NCI-H748 (cell line): Measurements from ENCODE around the gene SDR42E2.
A peak's percentile ranks its signal among the peaks of the same experiment; 100 is the strongest.
"Not testable (repeated sequence)": the region's sequence is repeated elsewhere in the genome, so short reads cannot be mapped to it uniquely, and the experiment has no call there.

Experiments used
- DNase-seq: peaks from one replicate; lab custom pipeline; 2025; ENCODE audit not compliant: unreplicated experiment; lab: John Stamatoyannopoulos, UW

SDR42E2 gene

DNA sequence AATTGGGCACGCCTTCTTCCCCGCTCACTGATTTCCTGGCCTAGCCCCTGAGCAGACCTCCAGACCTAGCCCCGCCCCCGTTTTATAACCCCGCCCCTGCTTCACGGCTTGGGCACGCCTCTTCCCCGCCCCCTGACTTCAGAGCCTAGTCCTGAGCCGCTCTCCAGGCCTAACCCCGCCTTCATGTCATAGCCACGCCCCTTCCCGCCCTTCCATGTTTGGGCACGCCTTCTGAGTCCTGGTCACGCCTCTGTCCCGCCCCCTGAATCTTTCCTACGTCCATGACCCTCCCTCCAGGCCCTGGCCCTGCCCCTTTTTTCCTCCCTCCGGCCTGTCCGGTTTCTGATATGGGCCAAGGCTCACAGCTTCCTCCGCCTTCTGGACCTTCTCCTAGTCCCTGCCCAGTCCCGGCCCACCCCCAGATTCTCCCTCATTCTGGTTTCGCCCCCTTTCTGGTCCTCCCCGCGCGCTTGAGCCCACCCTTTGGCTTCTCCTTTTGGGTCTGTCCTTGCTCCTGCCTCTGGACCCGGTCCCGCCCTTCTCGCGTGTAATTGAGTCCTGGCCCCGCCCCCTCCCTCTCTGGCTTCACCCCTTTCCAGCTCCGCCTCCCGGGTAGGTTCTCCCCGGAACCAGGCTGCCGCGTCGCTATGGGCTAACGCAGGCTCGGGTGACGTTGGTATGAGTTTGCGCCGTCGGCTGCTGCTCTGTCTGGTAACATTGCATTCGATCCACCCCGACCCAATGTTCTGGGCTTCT lies 28.6 kb downstream of the SDR42E2 start:
- DNase-seq, result peak; percentile 95

DNA sequence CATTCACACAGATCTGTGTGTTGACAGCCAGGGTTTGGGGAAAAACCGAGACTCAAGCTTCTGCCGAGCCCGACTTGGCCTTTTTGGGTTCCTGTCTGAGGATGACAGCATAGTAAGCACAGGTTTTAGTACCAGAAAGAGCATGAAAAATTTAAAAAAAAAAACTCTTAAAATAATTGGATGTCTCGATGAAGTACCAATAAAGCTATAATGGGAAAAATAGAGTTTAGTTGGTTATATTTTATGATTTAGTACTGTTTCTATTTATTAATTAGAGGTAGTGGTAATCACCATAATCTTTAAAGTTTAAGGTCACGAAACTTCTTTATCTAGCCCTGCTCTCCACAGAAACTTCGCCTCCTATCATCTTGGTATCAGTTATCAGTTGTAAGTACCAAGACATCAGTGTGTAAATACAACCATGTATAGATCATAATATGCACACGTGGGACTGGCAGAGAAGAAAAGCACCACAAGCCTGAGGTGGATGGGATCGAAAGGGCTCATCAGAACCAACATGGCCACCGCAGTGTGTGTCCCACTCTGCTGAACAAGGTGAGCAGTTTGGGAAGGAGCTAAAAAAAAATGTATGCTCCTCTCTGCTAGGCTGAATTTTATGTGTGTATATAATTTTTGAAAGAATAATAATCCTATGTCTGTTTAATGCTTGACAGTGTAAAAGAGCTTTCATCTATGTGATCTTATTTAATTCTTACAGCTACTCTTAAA lies 29.4 kb downstream of the SDR42E2 start:
- peak; percentile 42 for DNase-seq

DNA sequence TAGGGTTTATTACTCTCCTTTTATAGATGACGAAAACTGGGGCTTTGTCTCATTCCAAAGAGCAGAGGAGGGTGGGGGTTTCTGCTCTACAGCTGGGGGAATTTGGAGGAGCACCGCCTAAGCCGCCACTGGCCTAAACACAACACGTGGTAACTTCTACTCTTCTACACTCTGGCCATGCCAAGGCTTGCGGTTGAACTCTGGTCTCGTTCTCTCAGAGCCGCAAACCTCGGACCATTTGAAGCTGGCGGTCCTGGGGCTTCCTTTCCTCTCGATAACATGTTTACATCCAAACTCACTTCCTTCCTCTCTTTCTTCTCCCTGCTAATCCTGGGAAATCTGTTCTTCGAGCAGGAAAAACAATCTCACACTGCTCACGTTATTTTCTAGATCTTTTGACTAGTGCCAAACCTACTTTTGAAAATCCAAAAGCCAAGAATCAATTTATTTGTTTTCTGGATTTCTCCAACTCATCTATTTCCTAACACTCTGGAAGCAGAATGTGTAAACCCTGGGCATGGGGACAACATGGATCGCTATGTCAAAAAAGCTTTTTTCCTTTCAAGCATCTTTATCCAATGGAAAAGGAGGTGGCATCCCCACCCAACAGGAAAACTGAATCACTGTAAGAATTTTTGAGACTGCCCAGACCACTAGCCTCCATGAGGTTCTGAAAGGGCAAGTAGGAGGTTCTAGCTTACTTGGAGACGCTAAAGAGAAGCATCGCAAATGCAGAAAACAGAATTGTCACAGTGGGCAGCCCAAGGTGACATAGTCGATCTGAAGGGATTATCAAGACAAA lies 30.2 kb downstream of the SDR42E2 start:
- DNase-seq, result peak; percentile 66

DNA sequence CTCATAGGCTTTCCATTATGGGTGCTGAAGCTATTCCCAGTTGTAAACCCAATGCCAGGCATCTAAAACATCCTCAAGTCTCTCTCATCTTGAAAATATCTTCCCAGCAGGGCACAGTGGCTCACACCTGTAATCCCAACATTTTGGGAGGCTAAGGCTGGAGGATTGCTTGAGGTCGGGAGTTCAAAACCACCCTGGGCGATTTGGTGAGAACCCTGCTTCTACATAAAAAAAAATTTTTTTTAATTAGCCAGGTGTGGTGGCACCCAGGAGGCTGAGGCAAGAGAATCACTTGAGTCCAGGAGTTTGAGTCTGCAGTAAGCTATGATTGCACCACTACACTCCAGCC lies 30.7 kb downstream of the SDR42E2 start:
- DNase-seq, result no peak

DNA sequence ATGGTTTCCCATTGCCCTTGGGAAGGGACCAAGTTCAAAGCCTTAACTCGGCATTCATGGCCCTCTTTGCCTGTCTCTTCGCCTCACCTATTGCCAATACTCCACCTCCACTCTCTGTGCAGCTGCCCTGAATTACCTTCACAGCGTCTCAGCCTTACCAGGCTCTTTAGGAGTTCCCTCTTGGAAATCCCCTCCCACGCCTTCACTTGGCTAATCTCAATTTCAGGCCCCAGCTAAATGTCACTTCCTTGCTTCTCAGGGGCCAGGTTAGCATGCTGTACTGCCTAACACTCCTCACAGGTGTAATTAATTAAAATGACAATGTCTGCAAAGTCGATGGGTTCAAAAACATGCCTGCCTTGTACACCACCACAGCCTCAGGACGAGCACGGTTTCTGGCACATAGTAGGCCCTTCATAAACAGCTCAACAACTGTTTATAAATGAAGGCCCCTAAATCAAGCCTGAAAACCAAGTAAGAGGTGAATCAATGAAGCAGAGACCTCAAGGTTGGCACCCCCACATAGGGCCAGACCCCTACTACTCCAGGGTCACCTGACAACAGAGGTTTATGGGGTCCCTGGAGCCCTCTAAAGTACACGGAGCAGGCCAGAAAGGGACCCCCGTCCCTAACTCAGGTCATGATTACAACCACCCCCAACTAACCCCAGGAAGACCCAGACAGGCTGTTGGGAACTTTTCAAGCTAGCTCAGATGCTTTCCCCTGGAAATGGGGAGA lies 32.6 kb downstream of the SDR42E2 start:
- DNase-seq, result no peak

DNA sequence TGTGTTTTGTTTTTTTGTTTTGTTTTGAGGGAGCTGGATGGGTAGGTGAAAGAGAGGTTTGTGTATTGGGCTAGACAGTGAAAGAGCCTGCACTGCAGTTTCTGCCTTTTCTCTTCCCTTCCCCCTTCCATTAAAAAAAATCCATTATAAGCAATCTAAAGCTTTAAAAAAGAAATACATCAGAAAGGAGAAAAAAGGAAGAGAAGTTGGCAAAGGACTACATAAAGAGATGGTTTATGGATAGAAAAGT lies 33.1 kb downstream of the SDR42E2 start:
- DNase-seq, result no peak

DNA sequence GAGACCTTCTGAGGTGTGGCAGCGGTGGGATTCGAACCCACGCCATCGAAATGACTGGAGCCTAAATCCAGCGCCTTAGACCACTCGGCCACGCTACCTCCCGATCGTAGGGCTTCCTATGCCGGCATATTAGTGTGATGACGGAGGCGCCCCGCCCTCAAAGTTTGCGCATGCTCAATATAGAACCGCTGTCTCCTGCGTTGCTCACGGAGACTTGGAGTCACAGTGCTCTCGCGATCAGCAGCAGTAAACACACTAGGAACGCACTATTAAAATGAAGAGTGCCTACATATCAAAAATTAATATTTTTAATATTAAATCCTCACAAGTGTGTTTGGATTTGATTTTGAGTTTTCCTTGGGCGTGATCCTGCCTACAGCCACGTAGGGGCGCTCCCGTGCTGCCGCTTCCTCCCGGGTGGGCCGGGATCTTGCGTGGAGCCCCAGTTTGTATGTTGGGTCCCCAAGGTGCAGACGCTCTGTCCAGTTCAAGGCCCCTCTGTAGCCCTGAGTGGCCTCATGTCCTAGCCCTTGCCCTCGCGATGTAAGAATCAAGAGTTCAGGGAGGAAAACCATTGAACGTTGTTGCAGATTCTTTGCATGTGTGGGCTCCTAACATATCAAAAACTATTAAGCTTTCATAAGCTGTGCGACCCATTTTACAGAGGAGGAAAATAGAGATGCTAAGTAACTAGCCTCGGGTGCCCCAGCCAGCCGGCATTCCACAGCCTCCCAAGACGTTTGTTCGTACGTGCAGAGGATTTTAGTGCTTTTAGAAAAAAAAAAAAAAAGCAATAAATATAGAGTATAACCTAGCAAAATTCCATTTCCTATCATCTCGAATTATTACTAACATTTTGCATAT lies 33.6 kb downstream of the SDR42E2 start:
- DNase-seq, result peak; percentile 74

DNA sequence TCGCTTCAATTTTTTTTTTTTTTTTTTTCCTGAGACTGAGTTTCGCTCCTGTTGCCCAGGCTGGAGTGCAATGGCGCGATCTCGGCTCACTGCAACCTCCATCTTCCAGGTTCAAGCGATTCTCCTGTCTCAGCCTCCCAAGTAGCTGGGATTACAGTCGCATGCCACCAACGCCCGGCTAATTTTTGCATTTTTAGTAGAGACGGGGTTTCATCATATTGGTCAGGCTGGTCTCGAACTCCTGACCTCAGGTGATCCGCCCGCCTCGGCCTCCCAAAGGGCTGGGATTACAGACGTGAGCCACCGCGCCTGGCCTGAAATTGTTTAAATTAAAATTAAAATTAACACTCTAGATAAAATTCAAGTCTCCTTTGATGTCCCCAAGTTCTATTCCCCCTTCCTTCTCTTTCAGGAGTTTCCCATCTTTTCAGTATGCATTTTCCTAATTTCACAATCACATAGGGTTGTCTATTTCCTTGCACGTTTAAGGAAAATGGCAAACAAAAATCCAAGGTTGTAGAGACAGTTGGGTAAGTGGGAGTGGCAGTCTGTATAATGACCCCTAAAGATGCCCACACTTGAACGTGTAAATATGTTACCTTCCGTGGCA lies 34.4 kb downstream of the SDR42E2 start:
- DNase-seq, result not testable (repeated sequence)

DNA sequence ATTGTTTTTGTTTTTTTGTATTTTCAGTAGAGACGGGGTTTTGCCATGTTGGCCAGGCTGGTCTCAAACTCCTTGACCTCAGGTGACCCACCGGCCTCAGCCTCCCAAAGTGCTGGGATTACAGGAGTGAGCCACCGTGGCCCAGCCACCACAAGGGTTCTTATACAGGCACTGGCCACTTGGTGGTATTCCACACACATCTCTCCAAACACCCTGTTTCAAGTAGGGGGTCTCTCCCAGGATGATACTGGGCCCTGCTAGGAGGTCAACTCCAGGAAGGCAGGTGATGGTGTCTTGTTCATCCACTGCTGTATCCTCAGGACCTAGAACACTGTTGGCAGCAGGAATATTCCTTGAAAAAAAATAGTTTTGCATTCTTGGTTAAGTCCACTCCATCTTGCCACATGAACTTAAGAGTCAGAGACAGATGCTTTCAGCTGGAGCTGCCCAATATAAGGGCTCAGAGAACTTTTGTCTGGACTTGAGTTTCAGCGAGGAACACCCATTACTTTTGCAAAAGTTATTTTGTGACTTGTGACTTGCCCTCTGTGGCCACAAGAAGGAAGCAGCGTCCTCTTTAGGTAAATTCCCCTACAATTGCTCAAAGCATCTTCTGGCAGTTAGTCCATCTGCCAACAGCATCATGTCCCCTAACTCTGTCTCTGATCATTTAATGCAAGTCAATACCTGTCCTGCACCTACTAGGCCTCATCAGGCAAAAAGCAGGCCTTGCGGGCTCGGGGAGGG lies 36.4 kb downstream of the SDR42E2 start:
- no peak for DNase-seq

DNA sequence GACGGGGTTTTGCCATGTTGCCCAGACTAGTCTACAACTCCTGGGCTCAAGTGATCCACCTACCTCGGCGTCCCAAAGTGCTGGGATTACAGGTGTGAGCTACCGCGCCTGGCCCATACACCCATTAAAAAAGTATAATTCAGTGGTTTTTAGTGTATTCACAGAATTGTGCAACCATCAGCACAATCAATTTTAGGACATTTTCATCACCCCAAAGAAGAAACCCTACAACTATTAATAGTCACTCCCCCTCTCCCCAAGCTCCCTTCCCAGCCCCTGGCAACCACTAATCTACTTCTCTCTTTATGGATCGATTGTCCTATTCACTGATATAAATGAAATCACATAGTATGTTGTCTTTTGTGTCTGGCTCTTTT lies 39.9 kb downstream of the SDR42E2 start:
- no peak for DNase-seq

DNA sequence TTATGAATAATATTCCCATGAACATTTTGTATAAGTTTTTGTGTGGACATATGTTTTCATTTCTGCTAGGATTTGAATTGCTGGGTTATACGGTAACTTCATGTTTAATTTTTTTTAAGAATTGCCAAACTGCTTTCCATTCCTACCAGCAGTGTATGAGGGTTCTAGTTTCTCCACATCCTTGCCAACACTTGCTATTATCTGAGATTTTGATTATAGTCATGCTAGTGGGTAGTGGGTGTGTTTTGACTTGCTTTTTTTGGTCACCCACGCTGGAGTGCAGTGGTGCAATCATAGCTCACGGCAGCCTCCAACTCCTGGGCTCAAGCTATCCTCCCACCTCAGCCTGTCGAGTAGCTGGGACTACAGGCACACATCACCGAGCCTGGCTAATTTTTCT lies 40.8 kb downstream of the SDR42E2 start:
- no peak for DNase-seq

DNA sequence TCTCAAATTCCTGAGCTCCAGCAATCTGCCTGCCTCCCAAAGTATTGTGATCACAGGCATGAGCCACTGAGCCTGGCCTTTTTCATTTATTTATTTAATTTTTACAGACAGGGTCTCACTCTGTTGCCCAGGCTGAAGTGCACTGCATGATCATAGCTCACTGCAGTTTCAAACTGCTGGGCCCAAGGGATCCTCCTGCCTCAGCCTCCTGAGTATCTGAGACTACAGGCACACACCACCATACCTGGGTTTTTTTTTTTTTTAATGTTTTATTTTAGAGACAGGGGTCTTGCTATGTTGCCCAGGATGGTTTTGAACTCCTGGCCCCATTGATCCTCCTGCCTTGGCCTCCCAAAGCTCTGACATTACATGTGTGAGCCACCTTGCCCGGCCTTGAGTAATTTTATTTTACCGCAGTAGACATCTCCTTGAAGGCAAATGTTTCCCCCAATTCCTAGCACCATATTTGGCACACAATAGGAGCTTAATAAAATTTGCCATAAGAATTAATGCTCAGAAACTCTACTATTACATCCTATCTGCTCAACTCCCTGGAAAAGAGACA lies 41.9 kb downstream of the SDR42E2 start:
- no peak for DNase-seq

DNA sequence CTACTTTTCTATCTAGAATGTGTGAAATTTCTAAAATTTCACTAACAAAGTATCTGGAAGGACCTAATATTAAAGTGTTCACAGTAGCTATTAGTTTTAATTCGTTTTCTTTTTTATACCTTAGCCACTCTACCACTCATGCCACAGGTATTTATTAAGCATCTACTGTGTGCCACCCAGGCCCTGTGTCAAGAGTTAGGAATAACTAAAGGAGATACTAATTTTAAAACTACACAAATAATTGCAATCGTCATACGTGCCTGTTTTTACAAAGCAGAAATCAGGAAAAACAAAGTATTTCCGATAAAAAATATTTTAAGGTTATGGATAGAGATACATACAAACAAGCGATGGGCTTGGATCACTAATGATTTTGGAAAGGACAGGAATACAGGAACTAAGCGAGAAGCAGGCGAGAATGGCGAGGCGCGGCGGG lies 43.3 kb downstream of the SDR42E2 start:
- DNase-seq, result no peak

DNA sequence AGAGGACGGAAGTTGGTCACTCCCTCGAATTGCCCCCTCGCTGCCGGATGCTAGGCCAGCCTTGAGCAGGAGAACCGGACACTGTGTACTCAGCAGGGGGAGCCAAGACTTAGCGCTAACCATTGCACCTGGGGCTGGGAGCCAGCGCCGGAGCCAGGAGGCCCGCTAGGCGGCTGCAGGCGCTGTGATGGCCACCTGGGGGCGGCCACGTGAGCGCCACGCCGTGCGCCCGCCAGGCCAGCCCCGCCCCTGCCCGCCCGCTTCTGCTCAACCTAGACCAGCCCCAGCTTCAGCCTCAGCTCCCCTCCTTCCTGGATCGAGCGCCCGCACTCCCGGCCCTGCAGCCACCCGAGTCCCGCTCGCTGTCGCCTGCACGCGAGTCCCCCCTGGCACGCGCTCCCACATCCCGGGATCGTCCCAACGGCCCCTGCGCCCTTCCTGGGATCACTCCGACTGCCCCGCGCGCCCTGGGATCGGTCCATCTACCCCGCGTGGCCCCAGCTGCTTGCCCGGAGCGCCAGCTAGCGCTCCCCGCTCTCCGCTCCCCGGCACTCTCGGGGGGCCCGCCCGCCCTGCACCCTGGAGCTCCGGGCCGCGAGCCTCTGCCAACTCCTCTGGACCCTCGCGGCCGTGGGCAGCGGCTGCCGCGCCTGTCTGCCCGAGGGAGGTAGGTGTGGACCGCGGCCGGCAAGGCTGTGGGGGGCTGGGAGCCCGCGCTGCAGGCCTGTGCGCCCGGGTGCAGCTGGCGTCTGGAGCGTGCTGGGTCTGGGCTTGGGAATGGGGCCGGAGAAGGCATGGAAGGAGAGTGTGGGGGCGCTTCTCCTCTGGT lies 43.9 kb downstream of the SDR42E2 start, which contains the start of gene EEF2K:
EEF2K (plus strand) TSS at position 266 of the 829 bp plus-strand sequence. CDS start 19,452 bp downstream, outside the sequence.
- DNase-seq, result peak; percentile 94

DNA sequence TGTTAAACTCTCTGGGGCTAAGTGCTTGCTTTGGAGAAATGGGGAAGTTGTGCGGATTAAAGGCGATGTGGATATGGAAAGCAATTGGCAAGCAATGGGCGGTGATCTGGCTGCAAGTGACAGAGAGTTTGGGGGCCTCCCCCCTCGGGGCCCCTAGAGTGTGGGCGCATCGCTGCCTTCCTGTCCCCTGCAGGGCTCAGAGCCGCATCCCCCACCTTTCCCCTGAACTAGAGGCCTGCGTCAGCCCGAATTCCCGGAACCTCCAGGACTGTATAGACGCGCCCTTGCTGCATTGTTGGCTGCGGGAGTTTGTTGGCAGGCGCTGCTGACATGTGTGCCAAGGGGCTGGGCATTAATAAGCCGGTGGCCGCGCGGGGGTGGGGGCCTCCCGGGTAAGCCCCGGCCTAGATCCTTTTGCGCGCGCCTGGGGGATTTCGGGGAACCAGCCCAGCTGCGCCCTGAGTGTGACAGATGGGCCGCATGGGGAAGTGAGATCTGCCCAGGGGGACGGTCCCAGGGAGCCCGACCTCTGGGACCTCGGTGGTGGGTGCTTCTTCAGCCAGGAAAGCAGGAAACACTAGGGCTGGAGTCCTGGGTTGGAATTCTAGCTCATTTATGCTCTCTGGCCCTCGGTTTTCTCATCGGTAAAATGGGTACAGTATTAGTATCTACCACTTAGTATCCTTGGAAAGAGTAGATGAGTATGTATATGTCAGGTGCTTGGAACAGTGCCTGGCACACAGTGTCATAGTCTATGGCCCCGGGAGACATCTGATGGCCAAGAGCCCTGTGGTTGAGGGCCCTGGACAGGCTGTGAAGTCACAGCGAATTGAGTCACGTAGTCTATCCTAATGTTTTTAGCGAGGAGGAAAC lies 44.8 kb downstream of the SDR42E2 start:
- peak; percentile 31 for DNase-seq

DNA sequence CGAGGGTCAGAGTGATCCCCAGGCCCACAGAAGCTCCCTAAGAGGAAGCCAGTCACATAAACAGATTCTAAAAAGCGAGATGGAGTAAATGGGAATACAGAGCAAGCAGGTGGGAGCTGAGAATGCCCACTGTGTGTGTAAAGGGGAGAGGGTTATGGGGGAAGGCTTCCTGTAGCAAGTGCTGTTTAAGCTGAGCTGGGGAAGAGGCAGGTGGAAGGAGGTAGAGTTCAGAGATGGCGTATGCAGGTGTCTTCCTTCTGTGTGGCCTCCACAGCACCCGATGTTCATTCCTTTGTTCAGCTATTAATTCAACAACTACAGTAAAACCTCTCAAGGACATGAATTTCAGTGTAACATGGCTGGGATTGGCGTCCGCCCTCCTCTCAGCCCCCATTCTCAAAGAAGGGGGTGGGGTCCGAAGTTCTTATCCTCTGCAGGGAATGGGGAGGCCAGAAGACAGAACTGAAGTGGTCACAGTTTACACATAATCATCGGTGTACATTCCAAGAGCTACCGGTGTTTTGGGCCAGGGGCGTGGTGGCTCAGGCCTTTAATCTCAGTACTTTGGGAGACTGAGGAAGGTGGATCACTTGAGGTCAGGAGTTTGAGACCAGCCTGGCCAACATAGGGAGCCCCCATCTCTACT lies 45.5 kb downstream of the SDR42E2 start:
- DNase-seq, result no peak

DNA sequence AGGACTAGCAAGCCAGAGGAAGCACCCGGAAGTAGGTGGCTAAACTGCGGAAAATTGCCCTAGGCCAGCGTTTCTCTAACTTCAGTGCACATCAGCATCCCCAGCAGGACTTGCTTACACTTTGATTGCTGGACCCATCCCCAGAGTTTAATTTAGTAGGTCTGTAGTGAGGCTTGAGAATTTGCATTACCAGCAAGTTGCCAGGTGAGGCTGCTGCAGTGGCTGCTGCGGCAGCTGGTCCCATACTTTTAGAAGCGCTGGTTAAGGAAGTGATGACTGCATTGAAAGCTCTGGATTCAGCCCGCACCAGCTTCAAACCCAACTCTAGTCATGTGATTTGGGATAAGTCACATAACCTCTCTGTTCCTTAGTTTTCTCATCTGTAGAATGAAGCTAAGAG lies 48.0 kb downstream of the SDR42E2 start:
- DNase-seq, result no peak
